C4-2B (cell line): ENCODE data around the gene SSC5D.

Experiments
- H3K27ac ChIP-seq: fragments of 450-650 bp; 2 replicates; pipeline ENCODE4 v1.5.1; 2017
- ZFX ChIP-seq: fragments of 450-650 bp; IDR thresholded peaks from 2 replicates; pipeline ENCODE4 v1.6.1; 2017
- TF ChIP-seq, protein P1 (sequence below): fragments of 450-650 bp; conservative IDR thresholded peaks from 2 replicates; pipeline ENCODE4 v1.5.1; 2017; ENCODE audit warnings: mild to moderate bottlenecking

Gene SSC5D

DNA sequence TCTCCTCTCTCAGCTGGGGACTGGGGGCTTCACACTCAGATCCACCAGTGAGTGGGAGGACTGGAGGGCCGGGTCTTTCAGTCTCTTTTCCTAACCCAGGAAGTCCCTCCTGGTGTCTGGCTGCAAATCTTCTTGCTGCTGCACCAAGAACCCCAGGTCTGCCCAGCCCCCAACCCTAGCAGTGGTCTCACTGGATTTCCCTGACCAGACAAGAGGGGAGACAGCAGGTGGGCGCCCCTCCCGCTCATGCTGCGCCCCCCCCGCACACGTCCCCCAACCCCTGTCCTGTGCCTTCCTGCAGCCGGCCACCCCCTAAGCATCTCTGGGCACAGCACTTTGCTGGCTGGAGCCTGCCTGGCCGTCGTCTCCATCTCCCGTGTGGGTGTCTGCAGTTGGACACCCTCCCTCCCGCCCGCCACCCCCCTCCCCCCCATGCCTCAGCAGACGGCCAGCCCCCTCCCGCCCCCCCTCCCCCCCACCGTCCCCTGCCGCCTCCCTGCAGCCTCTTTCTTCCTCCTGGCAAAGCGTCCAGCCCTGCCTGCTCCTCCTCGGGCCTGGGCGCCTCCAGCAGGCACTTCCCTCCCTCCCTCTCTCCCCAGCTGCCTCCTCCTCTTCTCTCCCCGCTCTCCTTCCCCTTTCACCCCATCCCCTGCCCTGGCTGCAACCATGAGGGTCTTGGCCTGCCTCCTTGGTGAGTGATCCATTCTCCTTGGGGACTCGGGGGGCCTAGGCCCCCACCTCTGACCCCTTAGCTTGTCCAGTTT, at the start of gene SSC5D:
Gene SSC5D, plus strand, starts transcription at position 513 of the 764 bp plus-strand sequence. Its CDS starts 154 bp downstream, at position 667.
- TF ChIP-seq, protein P1, sequence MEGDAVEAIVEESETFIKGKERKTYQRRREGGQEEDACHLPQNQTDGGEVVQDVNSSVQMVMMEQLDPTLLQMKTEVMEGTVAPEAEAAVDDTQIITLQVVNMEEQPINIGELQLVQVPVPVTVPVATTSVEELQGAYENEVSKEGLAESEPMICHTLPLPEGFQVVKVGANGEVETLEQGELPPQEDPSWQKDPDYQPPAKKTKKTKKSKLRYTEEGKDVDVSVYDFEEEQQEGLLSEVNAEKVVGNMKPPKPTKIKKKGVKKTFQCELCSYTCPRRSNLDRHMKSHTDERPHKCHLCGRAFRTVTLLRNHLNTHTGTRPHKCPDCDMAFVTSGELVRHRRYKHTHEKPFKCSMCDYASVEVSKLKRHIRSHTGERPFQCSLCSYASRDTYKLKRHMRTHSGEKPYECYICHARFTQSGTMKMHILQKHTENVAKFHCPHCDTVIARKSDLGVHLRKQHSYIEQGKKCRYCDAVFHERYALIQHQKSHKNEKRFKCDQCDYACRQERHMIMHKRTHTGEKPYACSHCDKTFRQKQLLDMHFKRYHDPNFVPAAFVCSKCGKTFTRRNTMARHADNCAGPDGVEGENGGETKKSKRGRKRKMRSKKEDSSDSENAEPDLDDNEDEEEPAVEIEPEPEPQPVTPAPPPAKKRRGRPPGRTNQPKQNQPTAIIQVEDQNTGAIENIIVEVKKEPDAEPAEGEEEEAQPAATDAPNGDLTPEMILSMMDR, result no peak
- no peak for TF ChIP-seq ZFX
- no peak within 1 kb of the TSS for H3K27ac ChIP-seq

DNA sequence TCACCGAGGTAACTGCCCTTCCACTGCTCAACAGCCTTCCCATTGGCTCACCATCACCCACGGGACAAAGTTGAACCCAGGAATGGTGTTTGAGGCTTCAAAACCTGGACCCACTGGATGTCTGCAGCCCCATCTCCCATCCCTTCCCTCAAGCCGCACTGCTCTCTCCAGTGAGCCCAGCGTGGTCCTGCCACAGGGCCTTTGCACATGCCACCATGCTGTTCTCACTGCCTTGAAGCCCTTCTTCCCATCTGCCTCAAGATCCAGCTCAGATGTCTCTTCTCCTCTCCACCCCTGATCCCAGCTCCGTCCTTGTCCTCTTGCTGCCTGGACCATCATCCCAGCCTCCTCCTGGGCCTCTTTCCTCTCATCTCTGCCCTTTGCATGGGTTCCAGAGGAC, 49.2 kb upstream of the SSC5D start:
- no peak overlapping the region for H3K27ac ChIP-seq
- TF ChIP-seq, protein P1, result no peak
- TF ChIP-seq ZFX, result no peak

DNA sequence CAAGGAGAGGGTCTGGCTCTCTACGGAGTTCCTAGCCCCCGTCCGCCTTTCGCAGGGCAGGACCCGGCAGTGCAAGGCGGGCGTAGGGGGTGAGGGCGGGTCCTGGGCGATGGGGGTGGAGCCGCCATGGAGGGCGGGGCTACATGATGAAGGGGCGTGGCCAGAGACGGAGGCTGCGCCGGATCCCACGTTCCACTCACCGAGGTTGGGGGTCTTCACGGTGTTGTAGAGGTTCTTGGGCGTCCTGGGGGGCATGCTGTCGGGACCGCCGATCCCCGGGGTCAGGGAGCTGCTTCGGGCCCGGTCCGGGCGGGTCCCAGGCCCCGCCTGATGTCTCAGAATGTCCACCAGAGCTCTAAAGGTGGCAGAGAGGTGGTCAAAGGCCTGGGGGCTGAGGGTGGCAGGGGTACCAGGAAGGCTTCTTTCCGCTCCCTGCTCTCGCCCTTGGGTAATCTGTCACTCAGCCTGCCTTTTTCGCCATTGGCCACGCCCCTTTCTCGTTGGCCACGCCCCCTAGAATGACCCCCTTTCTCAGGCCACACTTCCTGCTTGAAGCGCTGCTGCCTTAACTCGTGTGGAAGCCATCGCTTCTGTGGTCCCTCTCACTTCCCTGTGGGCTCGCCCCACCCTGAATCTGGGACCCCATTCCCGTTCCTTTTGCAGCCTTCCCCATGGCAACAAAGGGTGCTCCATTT, 47.7 kb upstream of the SSC5D start:
- no peak overlapping the region for H3K27ac ChIP-seq
- no peak for TF ChIP-seq ZFX
- TF ChIP-seq, protein P1, result no peak

DNA sequence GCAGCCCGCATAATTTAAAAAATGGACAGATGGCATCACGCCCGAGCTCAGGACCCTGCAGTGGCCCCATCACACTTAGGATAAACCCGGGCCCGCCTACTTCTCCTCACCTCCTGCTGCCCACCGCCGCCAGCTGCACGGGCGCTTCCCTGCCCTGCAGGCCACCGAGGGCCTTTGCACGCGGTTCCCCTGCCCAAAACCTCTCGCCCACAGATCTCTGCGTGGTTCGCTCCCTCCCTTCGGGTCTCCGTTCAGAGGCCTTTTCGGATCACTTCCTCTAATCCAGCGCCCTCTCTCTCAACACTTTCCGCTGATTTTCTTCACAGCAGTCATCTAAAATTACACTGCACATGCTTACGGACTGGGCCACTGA, 46.9 kb upstream of the SSC5D start:
- TF ChIP-seq, protein P1, result no peak
- no peak for TF ChIP-seq ZFX
- H3K27ac ChIP-seq, result no peak overlapping the region

DNA sequence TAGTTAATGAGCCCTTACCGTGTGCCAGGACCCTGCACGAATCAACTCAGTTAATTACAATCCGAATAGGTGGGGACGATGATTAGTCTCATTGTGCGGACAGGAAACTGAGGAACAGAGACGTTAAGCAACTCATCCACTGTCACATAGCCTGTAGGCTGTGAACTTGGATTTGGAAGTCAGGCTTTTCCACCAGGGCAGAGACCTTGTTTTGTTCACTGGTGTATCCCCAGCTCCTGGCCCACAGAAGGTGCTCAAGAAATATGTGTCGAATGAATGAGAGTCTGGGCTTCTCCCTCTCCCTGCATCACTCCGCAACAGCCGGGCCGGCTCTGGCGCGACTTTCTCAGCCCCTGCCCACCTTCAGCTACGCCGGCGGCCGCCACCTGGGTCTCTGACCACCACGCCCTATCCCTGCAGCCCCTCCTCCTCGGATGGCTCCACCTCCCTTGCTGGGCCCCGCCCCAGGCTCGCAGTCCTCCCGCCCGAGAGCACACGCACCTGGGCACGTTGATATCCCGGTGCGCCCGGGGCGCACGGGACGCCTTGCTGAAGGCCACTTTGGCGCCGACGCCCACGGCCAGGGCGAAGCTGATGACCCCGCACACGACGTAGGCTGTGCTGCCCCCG, 46.4 kb upstream of the SSC5D start:
- no peak for TF ChIP-seq ZFX
- TF ChIP-seq, protein P1, result no peak
- no peak overlapping the region for H3K27ac ChIP-seq

DNA sequence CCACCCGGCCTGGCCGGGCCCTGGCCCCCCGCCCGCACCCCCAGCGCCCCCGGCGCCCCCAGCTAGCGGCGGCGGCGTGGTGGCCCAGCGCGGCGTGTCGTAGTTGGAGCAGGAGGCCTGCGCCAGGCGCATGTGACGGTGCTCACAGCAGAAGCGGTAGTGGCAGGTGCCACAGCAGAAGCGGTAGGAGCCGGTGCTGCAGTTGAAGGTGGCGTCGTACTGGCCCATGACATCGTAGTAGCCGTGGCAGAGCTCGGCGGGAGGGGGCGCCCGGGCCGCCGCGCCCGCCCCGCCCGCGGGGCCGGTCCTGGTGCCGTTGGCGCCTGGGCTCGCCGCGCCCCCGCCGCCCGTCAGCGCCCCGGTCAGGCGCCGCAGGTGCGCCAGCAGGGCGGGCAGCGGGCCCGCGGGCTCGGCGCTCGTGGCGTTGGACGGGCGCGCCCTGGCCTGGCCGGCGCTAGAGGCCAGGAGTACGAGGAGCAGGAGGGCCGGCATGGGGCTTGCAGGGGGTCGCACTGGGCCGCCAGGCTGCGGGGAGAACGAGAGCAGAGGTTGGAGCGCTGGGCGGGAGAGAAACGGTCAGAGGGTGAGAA, 45.8 kb upstream of the SSC5D start:
- TF ChIP-seq ZFX, result no peak
- TF ChIP-seq, protein P1, result no peak

More for the DNA sequence above, 45.8 kb upstream of the SSC5D start:
- H3K27ac ChIP-seq, result no peak overlapping the region
